SK-N-SH (cell line): Measurements from ENCODE around the gene PXDN. TPM values are rescaled to one million over a fixed set of nuclear protein-coding genes. Genes with fewer than 3 reads are reported as not detected.

Experiments
- CTCF ChIA-PET: fragments of 300-600, 350-600 bp; formaldehyde crosslinking; extraction: SDS; loops from one replicate; lab custom pipeline; 2021; lab: Yijun Ruan, JAX
- POLR2A ChIA-PET: fragments of 350-600 bp; sonication (Branson Sonifier 250); formaldehyde crosslinking; extraction: SDS; loops from one replicate; lab custom pipeline; 2020; ENCODE audit warnings: antibody characterized with exemption, inconsistent platforms; lab: Yijun Ruan, JAX
- DNase-seq: peaks from one replicate; pipeline ENCODE4 v3.0.0; 2012
- H2AFZ ChIP-seq: fragments of 200-600 bp; sonication (generic); 2 replicates; pipeline ENCODE4 v1.8.1; 2016; ENCODE audit warnings: antibody characterized with exemption, mild to moderate bottlenecking, low read depth
- H3F3A ChIP-seq: fragments of 200-600 bp; sonication (generic); replicated peaks from 2 replicates; pipeline ENCODE3; 2016; ENCODE audit warnings: antibody characterized with exemption, mild to moderate bottlenecking; ENCODE audit not compliant: insufficient read depth
- H3K27ac ChIP-seq, 2 experiments: fragments of 200-500 bp in 1 of 2; fragments of 200-600 bp in 1 of 2; sonication (Bioruptor generic) in 1 of 2; sonication (generic), shearing (Covaris generic) in 1 of 2; 2 replicates each; pipeline versions ENCODE4 v1.5.1 to v1.6.1; 2014 to 2016; ENCODE audit warnings: low read depth in 2 of 2, inconsistent platforms in 1 of 2, low read length in 1 of 2, mild to moderate bottlenecking in 1 of 2, mixed read lengths in 1 of 2
- H3K27me3 ChIP-seq: fragments of 200-600 bp; sonication (generic), shearing (Covaris generic); 2 replicates; pipeline ENCODE4 v1.6.1; 2016; ENCODE audit warnings: mixed run types; ENCODE audit not compliant: insufficient read depth
- H3K36me3 ChIP-seq, 2 experiments: fragments of 200-500 bp in 1 of 2; fragments of 200-600 bp in 1 of 2; sonication (Bioruptor generic) in 1 of 2; sonication (generic) in 1 of 2; replicated peaks in 1 of 2; 2 replicates each; pipeline versions ENCODE3 to v1.5.1; 2014 to 2016; ENCODE audit warnings: low read length in 1 of 2, mild to moderate bottlenecking in 1 of 2; ENCODE audit not compliant: insufficient read depth in 2 of 2, control insufficient read depth in 1 of 2
- H3K4me1 ChIP-seq, 2 experiments: fragments of 200-500 bp in 1 of 2; fragments of 200-600 bp in 1 of 2; sonication (Bioruptor generic) in 1 of 2; sonication (generic), shearing (Covaris generic) in 1 of 2; 2 replicates each; pipeline versions ENCODE4 v1.5.1 to v1.6.1; 2014 to 2016; ENCODE audit warnings: low read depth in 1 of 2, low read length in 1 of 2, mixed run types in 1 of 2; ENCODE audit not compliant: insufficient read depth in 2 of 2, control insufficient read depth in 1 of 2
- H3K4me2 ChIP-seq: fragments of 200-600 bp; sonication (generic), shearing (Covaris generic); 2 replicates; pipeline ENCODE4 v1.6.1; 2017; ENCODE audit warnings: mixed run types
- H3K4me3 ChIP-seq, 2 experiments: fragments of 200-500 bp in 1 of 2; fragments of 200-600 bp in 1 of 2; sonication (Bioruptor generic) in 1 of 2; sonication (generic), shearing (Covaris generic) in 1 of 2; 2 replicates each; pipeline versions ENCODE4 v1.5.1 to v1.8.1; 2014 to 2016; ENCODE audit warnings: low read depth in 2 of 2, inconsistent platforms in 1 of 2, low read length in 1 of 2, mild to moderate bottlenecking in 1 of 2, mixed read lengths in 1 of 2, moderate library complexity in 1 of 2
- H3K79me2 ChIP-seq: fragments of 200-600 bp; sonication (generic); 2 replicates; pipeline ENCODE4 v1.8.1; 2017; ENCODE audit warnings: mild to moderate bottlenecking; ENCODE audit not compliant: insufficient read depth
- H3K9ac ChIP-seq: fragments of 200-600 bp; sonication (generic); 2 replicates; pipeline ENCODE4 v1.6.1; 2017; ENCODE audit warnings: mixed run types
- H3K9me2 ChIP-seq: fragments of 200-600 bp; sonication (generic); 2 replicates; pipeline ENCODE4 v1.6.1; 2017; ENCODE audit warnings: mixed run types
- H3K9me3 ChIP-seq: fragments of 200-600 bp; sonication (generic); 2 replicates; pipeline ENCODE4 v1.6.1; 2017; ENCODE audit warnings: mixed run types, mild to moderate bottlenecking, moderate library complexity
- H4K20me1 ChIP-seq: fragments of 200-600 bp; sonication (generic); 2 replicates; pipeline ENCODE4 v1.6.1; 2017; ENCODE audit warnings: mild to moderate bottlenecking, mixed run types; ENCODE audit not compliant: insufficient read depth
- CHD2 ChIP-seq: fragments of 150-350 bp; IDR thresholded peaks from 2 replicates; pipeline ENCODE4 v1.6.1; 2018; ENCODE audit warnings: low read length; ENCODE audit not compliant: partially characterized antibody
- EP300 ChIP-seq, 2 experiments: IDR thresholded peaks; 2 replicates each; pipeline versions ENCODE4 v1.4.0 to v1.6.1; 2012; ENCODE audit warnings: borderline replicate concordance in 1 of 2, low read depth in 1 of 2, low read length in 1 of 2
- FOXJ3 ChIP-seq: sonication (generic); formaldehyde crosslinking; IDR thresholded peaks from 2 replicates; pipeline ENCODE4 v1.5.1; 2020; ENCODE audit warnings: mild to moderate bottlenecking, missing genetic modification reagents
- GABPA ChIP-seq: IDR thresholded peaks from 2 replicates; pipeline ENCODE4 v1.4.0; 2012; ENCODE audit warnings: low read depth, mild to moderate bottlenecking
- JUND ChIP-seq: IDR thresholded peaks from 2 replicates; pipeline ENCODE4 v1.4.0; 2012
- RFX5 ChIP-seq: IDR thresholded peaks from 2 replicates; pipeline ENCODE4 v1.6.1; 2012; ENCODE audit warnings: mild to moderate bottlenecking, improper control_type of control experiment, low read length
- RXRA ChIP-seq: IDR thresholded peaks from 2 replicates; pipeline ENCODE4 v1.4.0; 2012; ENCODE audit warnings: low read depth, mild to moderate bottlenecking, borderline replicate concordance
- SIN3A ChIP-seq: IDR thresholded peaks from 2 replicates; pipeline ENCODE4 v1.6.1; 2012; ENCODE audit warnings: low read depth, mild to moderate bottlenecking, low read length, moderate library complexity, borderline replicate concordance
- TAF1 ChIP-seq: IDR thresholded peaks from 2 replicates; pipeline ENCODE4 v1.6.1; 2012; ENCODE audit warnings: low read depth, mild to moderate bottlenecking, low read length, moderate library complexity, borderline replicate concordance
- ZBTB33 ChIP-seq: IDR thresholded peaks from 2 replicates; pipeline ENCODE4 v1.4.0; 2012; ENCODE audit warnings: low read depth, borderline replicate concordance
- WGBS: methylation state at CpG from one replicate; pipeline ENCODE4 v1.1.6; 2017; ENCODE audit warnings: low lambda C conversion rate; 5-methylcytosine and 5-hydroxymethylcytosine counted together
- polyA plus RNA-seq, 3 experiments: library from polyadenylated mRNA; depleted of rRNA; stranded (reverse); fragments of >200 nt; gene quantifications; 2 replicates each; pipeline ENCODE4 v1.2.3, GENCODE V29; 2012
- TF ChIP-seq, protein P1 (sequence below): IDR thresholded peaks from 2 replicates; pipeline ENCODE4 v1.6.1; 2012; ENCODE audit warnings: mild to moderate bottlenecking, low read depth, low read length, moderate library complexity
- TF ChIP-seq, protein P2 (sequence below): fragments of 150-350 bp; IDR thresholded peaks from 2 replicates; pipeline ENCODE4 v1.6.1; 2017; ENCODE audit warnings: antibody characterized with exemption, low read length, low read depth, borderline replicate concordance

PXDN gene
- polyA plus RNA-seq, 1 of the 3 experiments (the other 2 are of a cell fraction): 146 TPM

GRCh38 chr2:1598800-1599199 lies 145.5 kb downstream of the PXDN start:
- ChIA-PET CTCF (interaction anchor here (0.9 to 1.8 kb wide), 3 partner anchors 26 to 52 kb away, joined by 3 to 7 read pairs (median 5); no protein-coding TSS in a partner anchor), POLR2A (interaction anchor here (0.5 to 1.3 kb wide), 2 partner anchors 122 to 133 kb away, joined by 3 read pairs; no protein-coding TSS in a partner anchor)
- no peaks in the 10 kb centered on the region for H3K27me3 ChIP-seq
- H3K36me3 ChIP-seq: no peaks in the 10 kb centered on the region
- H3K4me2 ChIP-seq: no peak overlapping the region
- H3K79me2 ChIP-seq: no peaks in the 10 kb centered on the region
- H3K27ac ChIP-seq: no peak overlapping the region
- H3K4me3 ChIP-seq: no peak overlapping the region
- no peaks in the 10 kb centered on the region for H3K9me3 ChIP-seq
- TF ChIP-seq JUND: no peak
- no peak for TF ChIP-seq EP300 (IDR thresholded peaks at IDR 0.05; ENCODE audit: borderline replicate concordance in 1 of 2, low read depth in 1 of 2, low read length in 1 of 2)
- TF ChIP-seq GABPA: no peak
- no peak for TF ChIP-seq ZBTB33
- TF ChIP-seq CHD2: no peak
- TF ChIP-seq TAF1: no peak
- H3K9me2 ChIP-seq: no peaks in the 10 kb centered on the region
- H3F3A ChIP-seq: peaks cover 11% of the 10 kb centered on the region
- WGBS: 88% methylated on average over 9 of the region's 10 CpGs
- H2AFZ ChIP-seq: no peak overlapping the region
- peaks cover 7 to 30% of the 10 kb centered on the region in 2 experiments; a peak in 2 of 4 replicates for H3K4me1 ChIP-seq
- no peaks in the 10 kb centered on the region for H4K20me1 ChIP-seq
- no peak for DNase-seq
- no peak overlapping the region for H3K9ac ChIP-seq

DNA sequence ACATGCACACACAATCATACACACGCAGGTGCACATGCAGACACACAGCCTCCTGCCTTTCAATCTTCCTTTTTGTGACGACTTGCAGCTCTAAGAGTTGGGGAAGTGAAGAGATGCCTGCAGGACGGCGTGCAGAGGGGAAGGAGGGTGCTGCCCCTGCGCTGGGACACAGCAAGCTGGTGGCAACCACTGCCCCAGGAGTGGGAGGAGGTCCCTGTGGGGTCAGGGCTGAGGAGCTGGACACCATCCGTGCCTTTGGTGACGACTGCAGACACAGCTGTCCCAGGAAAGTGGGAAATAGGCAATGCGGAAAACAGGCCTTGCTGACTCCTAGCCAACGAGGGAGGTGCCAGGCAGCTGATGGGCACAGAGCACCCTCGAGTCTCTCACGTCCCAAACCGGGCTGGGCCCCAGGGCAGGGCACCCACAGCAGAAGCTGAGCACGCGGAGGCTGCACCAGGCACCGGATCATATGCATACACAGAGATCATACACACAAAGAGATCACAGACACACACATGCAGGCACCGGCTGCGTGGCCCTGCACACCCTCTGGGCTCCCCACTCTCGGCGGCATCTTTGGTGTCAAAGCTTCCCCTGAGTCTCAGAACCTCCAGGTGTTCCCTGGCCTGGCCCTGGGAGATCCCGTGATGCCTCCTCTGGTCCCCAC lies 146.1 kb downstream of the PXDN start:
- no peak overlapping the region for H3K4me3 ChIP-seq
- no peak for DNase-seq
- H3K9me3 ChIP-seq: no peaks in the 10 kb centered on the region
- no peaks in the 10 kb centered on the region for H3K9me2 ChIP-seq
- no peaks in the 10 kb centered on the region for H3K79me2 ChIP-seq
- POLR2A ChIA-PET: interaction anchor here (1.3 kb wide), 1 partner anchor 134 kb away, joined by 3 read pairs; no protein-coding TSS in a partner anchor
- no peak overlapping the region for H3K27ac ChIP-seq
- H4K20me1 ChIP-seq: no peaks in the 10 kb centered on the region
- no peak overlapping the region for H2AFZ ChIP-seq
- WGBS: 77% methylated on average over 13 of the region's 20 CpGs
- peaks cover 13 to 37% of the 10 kb centered on the region in 2 experiments; a peak in 2 of 4 replicates for H3K4me1 ChIP-seq
- CTCF ChIA-PET: interaction anchor here (0.9 to 1.8 kb wide), 3 partner anchors 27 to 52 kb away, joined by 3 to 7 read pairs (median 5); no protein-coding TSS in a partner anchor
- H3K9ac ChIP-seq: no peak overlapping the region
- TF ChIP-seq FOXJ3 (CRISPR knock-in tag): no peak
- TF ChIP-seq RFX5: no peak
- TF ChIP-seq, protein P1, sequence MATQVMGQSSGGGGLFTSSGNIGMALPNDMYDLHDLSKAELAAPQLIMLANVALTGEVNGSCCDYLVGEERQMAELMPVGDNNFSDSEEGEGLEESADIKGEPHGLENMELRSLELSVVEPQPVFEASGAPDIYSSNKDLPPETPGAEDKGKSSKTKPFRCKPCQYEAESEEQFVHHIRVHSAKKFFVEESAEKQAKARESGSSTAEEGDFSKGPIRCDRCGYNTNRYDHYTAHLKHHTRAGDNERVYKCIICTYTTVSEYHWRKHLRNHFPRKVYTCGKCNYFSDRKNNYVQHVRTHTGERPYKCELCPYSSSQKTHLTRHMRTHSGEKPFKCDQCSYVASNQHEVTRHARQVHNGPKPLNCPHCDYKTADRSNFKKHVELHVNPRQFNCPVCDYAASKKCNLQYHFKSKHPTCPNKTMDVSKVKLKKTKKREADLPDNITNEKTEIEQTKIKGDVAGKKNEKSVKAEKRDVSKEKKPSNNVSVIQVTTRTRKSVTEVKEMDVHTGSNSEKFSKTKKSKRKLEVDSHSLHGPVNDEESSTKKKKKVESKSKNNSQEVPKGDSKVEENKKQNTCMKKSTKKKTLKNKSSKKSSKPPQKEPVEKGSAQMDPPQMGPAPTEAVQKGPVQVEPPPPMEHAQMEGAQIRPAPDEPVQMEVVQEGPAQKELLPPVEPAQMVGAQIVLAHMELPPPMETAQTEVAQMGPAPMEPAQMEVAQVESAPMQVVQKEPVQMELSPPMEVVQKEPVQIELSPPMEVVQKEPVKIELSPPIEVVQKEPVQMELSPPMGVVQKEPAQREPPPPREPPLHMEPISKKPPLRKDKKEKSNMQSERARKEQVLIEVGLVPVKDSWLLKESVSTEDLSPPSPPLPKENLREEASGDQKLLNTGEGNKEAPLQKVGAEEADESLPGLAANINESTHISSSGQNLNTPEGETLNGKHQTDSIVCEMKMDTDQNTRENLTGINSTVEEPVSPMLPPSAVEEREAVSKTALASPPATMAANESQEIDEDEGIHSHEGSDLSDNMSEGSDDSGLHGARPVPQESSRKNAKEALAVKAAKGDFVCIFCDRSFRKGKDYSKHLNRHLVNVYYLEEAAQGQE: no peak
- no peak for TF ChIP-seq SIN3A
- no peak for TF ChIP-seq RXRA
- TF ChIP-seq, protein P2, sequence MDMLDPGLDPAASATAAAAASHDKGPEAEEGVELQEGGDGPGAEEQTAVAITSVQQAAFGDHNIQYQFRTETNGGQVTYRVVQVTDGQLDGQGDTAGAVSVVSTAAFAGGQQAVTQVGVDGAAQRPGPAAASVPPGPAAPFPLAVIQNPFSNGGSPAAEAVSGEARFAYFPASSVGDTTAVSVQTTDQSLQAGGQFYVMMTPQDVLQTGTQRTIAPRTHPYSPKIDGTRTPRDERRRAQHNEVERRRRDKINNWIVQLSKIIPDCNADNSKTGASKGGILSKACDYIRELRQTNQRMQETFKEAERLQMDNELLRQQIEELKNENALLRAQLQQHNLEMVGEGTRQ: no peak
- H3K27me3 ChIP-seq: no peaks in the 10 kb centered on the region
- peaks cover 17% of the 10 kb centered on the region for H3F3A ChIP-seq
- no peak overlapping the region for H3K4me2 ChIP-seq
- H3K36me3 ChIP-seq: no peaks in the 10 kb centered on the region
